IMR-90 (cell line): ENCODE data around the gene KATNIP.

Experiments used
- CTCF ChIP-seq: conservative IDR thresholded peaks from 2 replicates; pipeline ENCODE4 v1.5.1; 2012; ENCODE audit warnings: mild to moderate bottlenecking, low read depth, low read length, improper control_type of control experiment
- POLR2A ChIP-seq: IDR thresholded peaks from 2 replicates; pipeline ENCODE4 v1.6.1; 2012; ENCODE audit warnings: mild to moderate bottlenecking, low read depth, low read length
- RAD21 ChIP-seq: IDR thresholded peaks from 2 replicates; pipeline ENCODE4 v1.6.1; 2012; ENCODE audit warnings: low read length, improper control_type of control experiment

- TF ChIP-seq RAD21 (no peak), POLR2A (no peak), CTCF (no peak)
Measured at GRCh38 chr16:27596411-27596810, 46.5 kb downstream of the KATNIP start.
